Mesenchymal stem cell (in vitro differentiated cells and primary cell): ENCODE measurements around the gene TXNDC17.

Source experiments
- DNase-seq: peaks from one replicate; pipeline ENCODE4 v3.0.0-alpha.2; 2013
- H2AFZ ChIP-seq: one replicate; pipeline ENCODE4 v1.6.1; 2013; ENCODE audit warnings: low read depth, mild to moderate bottlenecking, control low read depth, inconsistent platforms, low read length, moderate library complexity
- H2AK5ac ChIP-seq: 2 replicates; pipeline ENCODE4 v1.6.1; 2013; ENCODE audit warnings: low read length, moderate library complexity, mild to moderate bottlenecking, inconsistent platforms; ENCODE audit not compliant: severe bottlenecking
- H2BK120ac ChIP-seq: one replicate; pipeline ENCODE4 v1.6.1; 2013; ENCODE audit warnings: low read depth, mild to moderate bottlenecking, inconsistent platforms, low read length, moderate library complexity
- H2BK12ac ChIP-seq, 2 experiments: one replicate each; pipeline ENCODE4 v1.6.1; 2013; ENCODE audit warnings: inconsistent platforms in 2 of 2, low read length in 2 of 2, mild to moderate bottlenecking in 2 of 2, moderate library complexity in 2 of 2, control low read depth in 1 of 2
- H2BK15ac ChIP-seq: one replicate; pipeline ENCODE4 v1.6.1; 2013; ENCODE audit warnings: mild to moderate bottlenecking, low read depth, inconsistent platforms; ENCODE audit not compliant: poor library complexity, severe bottlenecking
- H2BK5ac ChIP-seq: 2 replicates; pipeline ENCODE4 v1.6.1; 2013; ENCODE audit warnings: low read depth, mild to moderate bottlenecking, low read length, control low read depth, inconsistent platforms; ENCODE audit not compliant: poor library complexity, severe bottlenecking
- H3K14ac ChIP-seq, 2 experiments: one replicate each; pipeline ENCODE4 v1.6.1; 2013; ENCODE audit warnings: inconsistent platforms in 2 of 2, low read length in 2 of 2, control low read depth in 1 of 2, mild to moderate bottlenecking in 1 of 2, moderate library complexity in 1 of 2
- H3K18ac ChIP-seq, 2 experiments: one replicate each; pipeline ENCODE4 v1.6.1; 2013; ENCODE audit warnings: inconsistent platforms in 2 of 2, low read length in 2 of 2, control low read depth in 1 of 2, low read depth in 1 of 2, mild to moderate bottlenecking in 1 of 2
- H3K23ac ChIP-seq, 2 experiments: one replicate each; pipeline ENCODE4 v1.6.1; 2013; ENCODE audit warnings: inconsistent platforms in 2 of 2, low read length in 2 of 2, mild to moderate bottlenecking in 2 of 2, moderate library complexity in 2 of 2, control low read depth in 1 of 2
- H3K27ac ChIP-seq: 2 replicates; pipeline ENCODE4 v1.5.1; 2013; ENCODE audit warnings: mild to moderate bottlenecking, moderate library complexity, low read length, control low read depth, inconsistent platforms; ENCODE audit not compliant: poor library complexity, severe bottlenecking
- H3K27me3 ChIP-seq, 2 experiments: 2 replicates each; pipeline versions ENCODE4 v1.6.1 to v1.7.0; 2013; ENCODE audit warnings: low read length in 2 of 2, mild to moderate bottlenecking in 2 of 2, moderate library complexity in 2 of 2, control low read depth in 1 of 2, inconsistent platforms in 1 of 2; ENCODE audit not compliant: control insufficient read depth in 1 of 2, insufficient read depth in 1 of 2
- H3K36me3 ChIP-seq, 2 experiments: 2 replicates each; pipeline versions ENCODE4 v1.6.1 to v1.7.0; 2013; ENCODE audit warnings: low read length in 2 of 2, control low read depth in 1 of 2, inconsistent platforms in 1 of 2, low read depth in 1 of 2, mild to moderate bottlenecking in 1 of 2; ENCODE audit not compliant: insufficient read depth in 2 of 2, control insufficient read depth in 1 of 2
- H3K4ac ChIP-seq, 2 experiments: one replicate each; pipeline ENCODE4 v1.6.1; 2013; ENCODE audit warnings: inconsistent platforms in 2 of 2, low read length in 2 of 2, mild to moderate bottlenecking in 2 of 2, moderate library complexity in 2 of 2, control low read depth in 1 of 2, low read depth in 1 of 2
- H3K4me1 ChIP-seq: 2 replicates; pipeline ENCODE4 v1.6.1; 2013; ENCODE audit warnings: low read depth, low read length, control low read depth; ENCODE audit not compliant: control insufficient read depth, insufficient read depth
- H3K4me2 ChIP-seq: 2 replicates; pipeline ENCODE4 v1.6.1; 2013; ENCODE audit warnings: low read length, mild to moderate bottlenecking, inconsistent platforms; ENCODE audit not compliant: poor library complexity, severe bottlenecking
- H3K4me3 ChIP-seq, 2 experiments: 2 replicates each; pipeline versions ENCODE4 v1.5.1 to v1.7.0; 2013; ENCODE audit warnings: low read length in 2 of 2, mild to moderate bottlenecking in 2 of 2, control low read depth in 1 of 2, low read depth in 1 of 2; ENCODE audit not compliant: insufficient read depth in 1 of 2
- H3K79me1 ChIP-seq: replicated peaks from 2 replicates; pipeline ENCODE4 v1.6.1; 2013; ENCODE audit warnings: mild to moderate bottlenecking, control low read depth, low read length, inconsistent platforms; ENCODE audit not compliant: poor library complexity, severe bottlenecking
- H3K9ac ChIP-seq: 2 replicates; pipeline ENCODE4 v1.7.0; 2013; ENCODE audit warnings: mild to moderate bottlenecking, low read length, moderate library complexity
- H3K9me3 ChIP-seq: 2 replicates; pipeline ENCODE4 v1.7.0; 2013; ENCODE audit warnings: mild to moderate bottlenecking, low read length; ENCODE audit not compliant: control insufficient read depth
- H4K8ac ChIP-seq: one replicate; pipeline ENCODE4 v1.6.1; 2013; ENCODE audit warnings: inconsistent platforms, mild to moderate bottlenecking, low read length, moderate library complexity
- H4K91ac ChIP-seq: one replicate; pipeline ENCODE4 v1.6.1; 2013; ENCODE audit warnings: mild to moderate bottlenecking, low read length, inconsistent platforms
- WGBS: methylation state at CpG from one replicate; pipeline ENCODE4 v1.1.7; 2013; ENCODE audit warnings: mixed read lengths; 5-methylcytosine and 5-hydroxymethylcytosine counted together

TXNDC17 gene

DNA sequence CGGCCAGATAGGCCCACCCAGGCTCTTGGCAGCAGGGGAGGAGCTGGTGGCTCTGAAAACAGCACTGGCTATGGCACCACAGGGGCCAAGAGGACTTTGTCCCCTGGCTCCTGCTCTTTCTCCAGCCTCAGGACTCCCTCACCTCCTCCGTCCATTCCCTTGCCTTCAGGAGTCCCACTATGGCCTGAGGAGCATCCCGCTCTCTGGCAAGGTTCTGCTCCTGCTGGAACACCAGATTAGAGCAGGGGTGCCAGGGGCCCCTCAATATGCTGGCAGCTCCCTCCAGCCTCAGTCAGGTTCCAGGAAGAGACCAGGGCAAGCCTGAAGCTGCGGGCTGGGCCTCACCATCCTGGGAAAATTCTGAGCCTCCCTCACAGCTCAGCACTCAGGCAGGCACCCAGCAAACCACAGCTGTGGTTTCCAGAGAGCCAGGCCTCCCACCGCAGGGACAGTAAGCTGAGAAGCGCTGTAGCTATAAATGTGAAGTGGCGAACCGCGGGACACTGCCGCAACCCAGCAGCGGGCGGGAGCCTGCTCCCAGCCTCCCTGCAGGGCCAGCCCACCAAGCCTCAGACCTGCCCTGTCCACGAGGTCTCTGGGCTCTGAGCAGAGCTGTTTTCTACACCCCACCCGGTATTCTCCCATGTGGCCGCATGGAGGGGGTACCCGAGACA, 36.4 kb downstream of the TXNDC17 start:
- no peak overlapping the region for H3K4me2 ChIP-seq
- no peak overlapping the region for H4K8ac ChIP-seq
- DNase-seq: peak; percentile 9
- no peaks in the 10 kb centered on the region for H3K79me1 ChIP-seq
- H2BK120ac ChIP-seq: no peak overlapping the region
- H3K9me3 ChIP-seq: no peaks in the 10 kb centered on the region
- WGBS: 78% methylated on average over 16 of the region's 16 CpGs
- no peak overlapping the region for H2AFZ ChIP-seq
- no peak overlapping the region for H3K14ac ChIP-seq
- H3K27ac ChIP-seq: no peak overlapping the region
- no peak overlapping the region for H3K18ac ChIP-seq
- no peak overlapping the region for H2BK15ac ChIP-seq
- H2AK5ac ChIP-seq: no peak overlapping the region
- no peak overlapping the region for H3K23ac ChIP-seq
- H3K9ac ChIP-seq: no peak overlapping the region
- no peaks in the 10 kb centered on the region for H3K36me3 ChIP-seq
- no peak overlapping the region for H3K4me3 ChIP-seq
- H4K91ac ChIP-seq: no peak overlapping the region
- H2BK5ac ChIP-seq: no peak overlapping the region
- no peak overlapping the region for H2BK12ac ChIP-seq
- no peaks in the 10 kb centered on the region for H3K4me1 ChIP-seq
- peaks cover 25 to 61% of the 10 kb centered on the region in 2 experiments for H3K27me3 ChIP-seq
- no peak overlapping the region for H3K4ac ChIP-seq

DNA sequence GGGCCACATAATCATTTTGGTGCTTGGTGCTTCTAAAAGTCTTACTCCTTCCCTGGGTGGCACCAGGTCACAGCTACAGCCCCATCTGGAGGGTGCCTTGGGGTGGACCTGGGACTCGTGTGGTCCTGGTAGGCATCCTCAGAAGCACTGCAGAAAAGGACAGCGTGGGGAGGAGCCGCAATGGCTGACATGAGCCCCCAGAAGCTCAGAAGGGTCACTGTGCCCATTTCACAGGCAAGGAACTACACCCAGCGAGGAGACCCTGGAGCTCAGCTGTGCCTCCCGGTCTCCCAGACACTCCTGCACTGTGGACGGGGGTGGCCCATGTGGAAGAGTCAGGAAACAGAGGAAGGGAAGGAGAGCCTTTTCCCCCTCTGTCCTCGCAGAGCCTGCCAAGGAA, 37.1 kb downstream of the TXNDC17 start:
- Histone ChIP-seq H3K9me3 (no peaks in the 10 kb centered on the region), H2AK5ac (no peak overlapping the region), H4K91ac (peak overlapping the region; percentile 58), H2BK12ac (no peak overlapping the region), H3K27me3 (peaks cover 29 to 63% of the 10 kb centered on the region in 2 experiments), H2BK120ac (no peak overlapping the region), H3K9ac (no peak overlapping the region), H3K27ac (no peak overlapping the region), H2BK15ac (no peak overlapping the region), H3K23ac (no peak overlapping the region), H2BK5ac (no peak overlapping the region), H3K79me1 (no peaks in the 10 kb centered on the region), H3K36me3 (no peaks in the 10 kb centered on the region), H3K4me2 (no peak overlapping the region), H3K18ac (no peak overlapping the region), H4K8ac (no peak overlapping the region), H3K4me1 (no peaks in the 10 kb centered on the region), H2AFZ (no peak overlapping the region), H3K14ac (no peak overlapping the region), H3K4ac (no peak overlapping the region), H3K4me3 (no peak overlapping the region)
- DNase-seq: no peak
- WGBS: 87% methylated on average over 6 of the region's 7 CpGs

GRCh38 chr17:6679241-6679640, 38.4 kb downstream of the TXNDC17 start:
- no peak overlapping the region for H4K8ac ChIP-seq
- H2BK12ac ChIP-seq: no peak overlapping the region
- no peak overlapping the region for H2AFZ ChIP-seq
- no peak overlapping the region for H2BK5ac ChIP-seq
- H3K4me3 ChIP-seq: no peak overlapping the region
- 77% methylated on average over 5 of the region's 6 CpGs for WGBS
- H3K36me3 ChIP-seq: no peaks in the 10 kb centered on the region
- H3K23ac ChIP-seq: no peak overlapping the region
- no peak overlapping the region for H2AK5ac ChIP-seq
- peaks cover 31 to 64% of the 10 kb centered on the region in 2 experiments for H3K27me3 ChIP-seq
- H3K4me1 ChIP-seq: no peaks in the 10 kb centered on the region
- H3K9ac ChIP-seq: no peak overlapping the region
- H3K27ac ChIP-seq: no peak overlapping the region
- H2BK15ac ChIP-seq: no peak overlapping the region
- H3K4ac ChIP-seq: no peak overlapping the region
- H3K14ac ChIP-seq: no peak overlapping the region
- no peak overlapping the region for H2BK120ac ChIP-seq
- H3K9me3 ChIP-seq: no peaks in the 10 kb centered on the region
- no peak overlapping the region for H4K91ac ChIP-seq
- H3K18ac ChIP-seq: no peak overlapping the region
- no peak overlapping the region for H3K4me2 ChIP-seq
- DNase-seq: no peak
- H3K79me1 ChIP-seq: no peaks in the 10 kb centered on the region

GRCh38 chr17:6681176-6681575, 40.3 kb downstream of the TXNDC17 start:
- Histone ChIP-seq H3K4me1 (no peaks in the 10 kb centered on the region), H3K4me2 (no peak overlapping the region), H2BK15ac (no peak overlapping the region), H3K4ac (no peak overlapping the region), H3K14ac (no peak overlapping the region), H2BK12ac (no peak overlapping the region), H2BK5ac (no peak overlapping the region), H3K23ac (no peak overlapping the region), H3K9ac (no peak overlapping the region), H3K36me3 (no peaks in the 10 kb centered on the region), H3K9me3 (no peaks in the 10 kb centered on the region), H2BK120ac (no peak overlapping the region), H3K79me1 (no peaks in the 10 kb centered on the region), H2AFZ (no peak overlapping the region), H2AK5ac (no peak overlapping the region), H3K18ac (no peak overlapping the region), H3K27ac (no peak overlapping the region), H4K8ac (no peak overlapping the region), H4K91ac (no peak overlapping the region), H3K4me3 (no peak overlapping the region), H3K27me3 (peaks cover 31 to 72% of the 10 kb centered on the region in 2 experiments)
- 73% methylated on average over 4 of the region's 4 CpGs for WGBS
- DNase-seq: no peak
